ENCODE results near the gene UGT1A8.
"Not testable (repeated sequence)": the region's sequence is repeated elsewhere in the genome, so short reads cannot be mapped to it uniquely, and the experiment has no call there.

The UGT1A8 gene

DNA sequence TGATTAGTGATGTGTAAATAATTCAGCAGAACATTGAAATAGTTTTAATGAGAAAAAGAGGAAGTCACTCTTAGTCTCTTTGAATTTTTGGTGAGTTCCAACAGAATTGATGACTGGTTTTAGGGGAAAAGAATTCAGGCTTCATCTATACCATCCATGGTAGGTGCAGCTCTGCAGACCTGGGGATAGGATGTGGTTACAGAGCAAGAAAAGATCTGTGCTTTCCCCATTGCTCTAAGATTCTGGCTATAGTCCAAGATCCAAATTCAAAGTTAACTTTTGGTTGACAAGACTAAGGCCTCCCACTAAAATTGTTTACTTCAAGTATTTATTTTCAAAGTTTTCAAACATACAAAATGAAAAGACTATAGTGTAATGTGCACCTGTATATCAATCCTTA is 22.4 kb downstream of the UGT1A8 start:
- DNase-seq (ENCODE audit: low read depth, low spot score), result no peak

DNA sequence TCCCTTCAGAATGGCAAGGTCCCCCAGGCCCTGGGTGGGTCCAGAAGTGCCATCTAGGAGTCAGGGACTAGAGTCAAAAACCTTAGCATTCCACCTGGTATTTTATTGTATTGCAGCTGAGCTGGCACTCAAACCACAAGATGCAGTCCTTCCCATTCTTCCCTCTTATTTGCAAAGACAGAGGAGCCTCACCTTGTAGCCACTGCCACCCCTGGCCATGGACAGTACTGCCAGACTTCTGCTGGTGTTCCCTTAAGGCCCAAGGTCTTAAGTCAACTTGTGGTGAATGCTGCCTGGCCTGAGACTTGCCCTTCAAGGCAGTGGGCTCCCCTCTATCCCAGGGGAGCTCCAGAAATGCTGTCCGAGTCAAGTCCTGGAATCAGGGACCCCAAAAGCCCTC is 25.7 kb downstream of the UGT1A8 start:
- no peak for DNase-seq (ENCODE audit: low read depth, low spot score)

DNA sequence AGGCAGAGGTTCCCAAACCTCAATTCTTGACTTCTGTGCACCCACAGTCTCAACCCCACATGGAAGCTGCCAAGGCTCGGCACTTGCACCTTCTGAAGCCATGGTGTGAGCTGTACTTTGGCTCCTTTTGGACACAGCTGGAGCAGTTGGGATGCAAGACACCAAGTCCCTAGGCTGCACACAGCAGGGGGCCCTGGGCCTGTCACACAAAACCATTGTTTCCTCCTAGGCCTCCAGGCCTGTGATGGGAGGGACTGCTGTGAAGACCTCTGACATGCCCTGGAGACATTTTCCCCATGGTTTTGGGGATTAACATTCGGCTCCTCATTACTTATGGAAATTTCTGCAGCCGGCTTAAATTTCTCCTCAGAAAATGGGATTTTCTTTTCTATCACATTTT is 28.6 kb downstream of the UGT1A8 start:
- DNase-seq (ENCODE audit: low read depth, low spot score), result not testable (repeated sequence)

DNA sequence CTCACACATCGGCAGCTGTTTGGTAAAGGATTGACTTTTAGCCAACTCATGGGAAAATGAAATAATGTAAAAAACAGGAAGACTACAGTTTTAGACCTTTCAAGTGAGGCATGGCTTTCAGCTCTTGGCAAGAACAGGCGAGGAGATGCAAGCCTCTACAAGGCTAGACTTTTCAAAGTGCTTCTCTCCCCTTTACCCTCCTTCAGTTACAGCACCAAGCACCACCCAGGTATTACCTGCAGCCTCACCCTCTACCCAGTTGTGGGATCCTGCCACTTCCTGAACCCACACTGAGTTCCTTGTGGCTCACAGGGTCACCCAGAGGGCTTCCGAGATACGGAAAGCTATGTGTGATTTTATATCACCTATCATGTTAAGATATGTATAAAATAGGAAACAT is 33.5 kb downstream of the UGT1A8 start:
- DNase-seq (ENCODE audit: low read depth, low spot score), result no peak

DNA sequence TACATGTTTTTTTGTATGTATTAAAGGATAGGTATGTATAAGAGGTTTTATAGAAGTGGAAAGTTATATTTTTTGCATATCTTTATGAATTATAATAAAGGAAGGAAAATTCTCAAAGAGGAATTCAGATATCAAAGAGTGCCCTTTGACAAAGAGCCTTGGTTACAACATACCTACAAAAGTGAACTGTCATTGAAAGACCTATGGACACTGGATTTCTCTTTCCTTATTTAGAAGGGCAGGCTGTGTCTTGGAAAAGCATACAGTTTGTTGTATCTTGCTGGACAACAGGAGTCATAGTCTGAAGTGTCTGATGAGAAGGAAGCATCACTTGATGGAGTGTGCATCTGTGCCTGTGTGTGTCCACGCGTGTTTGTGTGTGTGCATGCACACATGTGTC is 34.0 kb downstream of the UGT1A8 start:
- DNase-seq (ENCODE audit: low read depth, low spot score), result no peak

DNA sequence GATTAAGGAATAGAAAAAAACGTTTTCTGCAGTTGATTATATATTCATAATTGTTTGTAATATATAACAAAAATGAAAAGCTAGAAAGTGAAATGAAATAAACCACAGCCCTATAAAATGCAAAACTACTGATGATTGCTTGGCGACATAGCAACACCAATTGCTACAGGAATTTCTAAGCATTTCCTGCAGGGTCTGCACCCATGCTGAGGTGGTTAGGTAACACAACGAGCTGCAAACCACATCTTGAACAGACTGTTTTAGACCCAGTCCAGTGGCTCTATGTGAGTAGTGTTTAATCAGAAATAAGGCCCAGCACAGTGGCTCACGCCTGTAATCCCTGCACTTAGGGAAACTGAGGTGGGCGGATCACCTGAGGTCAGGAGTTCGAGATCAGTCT is 37.1 kb downstream of the UGT1A8 start:
- no peak for DNase-seq (ENCODE audit: low read depth, low spot score)

DNA sequence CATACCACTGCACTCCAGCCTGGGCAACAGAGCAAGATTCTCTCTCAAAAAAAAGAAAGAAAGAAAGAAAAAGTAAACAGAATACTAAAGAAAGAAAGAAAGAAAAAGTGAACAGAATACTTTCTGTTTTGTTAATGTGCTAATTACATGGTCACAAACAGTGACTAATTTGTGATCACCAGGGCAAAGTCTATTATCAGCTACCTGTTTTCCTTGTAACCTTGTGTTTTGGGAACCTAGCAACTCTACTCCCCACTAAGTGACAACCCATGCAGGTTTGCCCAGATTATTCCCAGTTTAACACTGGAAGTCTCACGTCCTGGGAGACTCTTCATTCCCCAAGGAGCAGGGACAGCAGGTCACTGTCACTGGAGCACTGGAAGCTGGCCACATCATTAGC is 37.6 kb downstream of the UGT1A8 start:
- no peak for DNase-seq (ENCODE audit: low read depth, low spot score)

DNA sequence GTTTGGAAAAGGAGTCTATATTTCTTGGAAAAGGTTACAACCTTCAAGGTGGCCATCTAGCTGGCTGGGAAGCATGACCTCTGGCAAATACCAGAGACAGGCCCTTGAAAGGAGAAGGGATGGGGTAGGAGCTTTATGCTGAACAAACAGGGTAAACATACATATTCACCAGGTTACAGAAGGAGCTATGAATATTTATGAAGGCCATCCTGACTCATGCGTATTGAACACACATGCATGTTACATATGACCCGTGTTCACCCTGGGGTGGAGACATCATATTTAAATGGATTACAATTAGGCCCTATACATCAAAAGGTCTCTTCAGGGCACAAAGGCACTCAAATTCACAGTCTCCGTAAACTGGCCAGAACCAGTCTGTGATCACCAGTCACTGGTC is 38.5 kb downstream of the UGT1A8 start:
- DNase-seq (ENCODE audit: low read depth, low spot score), result not testable (repeated sequence)

DNA sequence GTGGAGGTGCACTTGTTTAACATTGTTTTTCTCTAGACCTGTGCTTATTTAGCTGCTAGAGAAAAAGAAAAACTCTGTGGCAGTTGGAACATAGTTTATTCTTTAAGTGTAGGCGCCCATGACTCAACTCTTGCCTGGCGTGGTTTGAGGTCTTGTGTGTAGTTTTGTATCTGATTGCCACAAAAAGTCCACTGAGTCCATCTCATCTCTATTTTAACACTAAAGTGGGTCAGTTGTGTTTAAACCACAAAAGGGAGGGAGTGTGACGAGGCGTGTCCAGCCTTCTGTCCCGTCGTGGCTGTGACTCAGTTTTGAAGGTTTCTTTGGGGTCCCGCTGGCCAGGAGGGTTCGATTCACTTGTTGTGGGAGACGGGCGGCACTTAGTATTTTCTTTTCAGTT is 39.0 kb downstream of the UGT1A8 start:
- DNase-seq (ENCODE audit: low read depth, low spot score), result no peak

DNA sequence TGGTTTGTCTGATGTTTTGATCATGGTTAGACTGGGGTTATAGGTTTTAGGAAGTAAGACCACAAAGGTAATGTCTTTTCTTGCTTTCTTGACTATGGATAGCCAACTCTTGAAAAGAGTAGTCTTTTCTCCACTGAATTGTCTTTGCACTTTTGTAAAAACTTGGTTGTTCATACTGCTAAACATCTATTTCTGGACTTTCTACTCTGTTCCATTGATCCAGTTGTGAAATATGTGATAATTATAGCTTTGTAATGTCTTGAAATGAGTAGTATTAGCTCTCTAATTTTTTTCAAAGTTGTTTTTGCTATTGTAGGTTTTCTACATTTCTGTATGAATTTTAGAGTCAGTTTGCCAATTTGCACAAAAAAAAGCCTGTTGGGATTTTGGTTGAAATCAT is 41.2 kb downstream of the UGT1A8 start:
- DNase-seq (ENCODE audit: low read depth, low spot score), result no peak

DNA sequence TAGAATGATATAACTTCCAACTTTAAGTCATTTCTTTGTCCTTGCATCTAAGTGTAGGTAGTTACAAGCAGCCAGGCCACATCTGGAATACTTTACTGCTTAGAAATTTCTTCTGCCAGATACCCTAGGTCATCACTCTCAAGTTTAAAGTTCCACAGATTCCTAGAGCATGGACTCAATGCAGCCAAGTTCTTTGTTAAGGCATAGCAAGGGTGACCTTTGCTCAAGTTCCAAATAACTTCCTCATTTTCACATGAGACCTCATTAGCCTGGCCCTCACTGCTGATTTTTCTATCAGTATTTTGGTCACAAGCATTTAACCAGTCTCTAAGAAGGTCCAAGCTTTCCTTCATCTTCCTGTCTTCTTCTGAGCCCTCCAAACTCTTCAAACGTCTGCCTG is 46.5 kb downstream of the UGT1A8 start:
- DNase-seq (ENCODE audit: low read depth, low spot score), result no peak

DNA sequence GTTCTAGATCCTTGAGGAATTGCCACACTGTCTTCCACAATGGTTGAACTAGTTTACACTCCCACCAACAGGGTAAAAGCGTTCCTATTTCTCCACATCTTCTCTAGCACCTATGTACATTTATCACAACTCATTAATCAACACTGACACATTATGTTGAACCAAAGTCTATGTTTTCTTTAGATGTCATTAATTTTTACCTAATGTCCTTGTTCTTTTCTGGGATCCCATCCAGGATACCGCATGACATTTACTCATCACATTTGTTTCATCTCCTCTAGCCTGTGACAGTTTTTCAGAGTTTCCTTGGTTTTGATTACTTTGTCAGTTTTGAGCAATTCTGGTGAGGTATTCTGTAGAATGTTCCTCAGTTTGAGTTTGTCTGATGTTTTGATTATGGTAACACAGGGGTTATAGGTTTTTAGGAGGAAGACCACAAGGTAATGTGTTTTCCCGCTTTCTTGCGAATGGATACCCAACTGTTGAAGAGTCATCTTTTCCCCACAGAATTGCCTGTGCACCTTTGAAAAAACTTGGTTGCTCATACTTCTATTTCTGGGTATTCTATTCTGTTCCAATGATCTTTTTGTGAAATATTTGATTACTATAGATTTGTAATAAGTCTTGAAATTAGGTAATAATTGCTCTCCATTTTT is 51.3 kb downstream of the UGT1A8 start:
- no peak for DNase-seq (ENCODE audit: low read depth, low spot score)

DNA sequence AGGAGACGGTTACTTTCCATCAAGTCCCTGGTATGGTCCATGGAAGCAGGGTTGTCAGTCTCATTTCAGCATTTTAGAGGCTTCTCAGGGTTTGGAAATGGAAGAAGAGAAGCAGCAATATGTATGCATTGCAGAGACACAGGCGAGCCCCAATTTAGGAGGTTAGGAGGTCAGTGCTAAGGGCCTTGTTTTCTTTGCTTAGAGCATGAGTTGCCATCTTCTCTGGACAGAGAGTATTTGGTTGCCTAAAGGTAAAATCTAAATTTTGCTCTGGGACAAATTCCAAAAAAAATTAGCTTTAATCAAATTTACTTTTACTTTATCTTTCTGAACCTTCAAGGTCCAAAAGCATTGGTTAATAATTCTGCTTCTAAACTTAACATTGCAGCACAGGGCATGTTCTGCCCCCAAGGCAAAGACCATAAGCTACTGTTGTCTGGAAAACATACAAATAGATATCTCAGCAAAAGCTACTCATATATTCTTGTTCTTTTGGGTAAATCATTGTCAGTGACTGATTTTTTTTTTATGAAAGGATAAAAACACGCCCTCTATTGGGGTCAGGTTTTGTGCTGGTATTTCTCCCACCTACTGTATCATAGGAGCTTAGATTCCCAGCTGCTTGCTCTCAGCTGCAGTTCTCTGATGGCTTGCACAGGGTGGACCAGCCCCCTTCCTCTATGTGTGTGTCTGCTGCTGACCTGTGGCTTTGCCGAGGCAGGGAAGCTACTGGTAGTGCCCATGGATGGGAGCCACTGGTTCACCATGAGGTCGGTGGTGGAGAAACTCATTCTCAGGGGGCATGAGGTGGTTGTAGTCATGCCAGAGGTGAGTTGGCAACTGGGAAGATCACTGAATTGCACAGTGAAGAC is 54.1 kb downstream of the UGT1A8 start, which contains the start of gene UGT1A9:
Gene UGT1A9, plus strand, starts transcription at position 609 of the 872 bp plus-strand sequence. Its CDS starts 37 bp downstream, at position 646.
- DNase-seq (ENCODE audit: low read depth, low spot score), result no peak

DNA sequence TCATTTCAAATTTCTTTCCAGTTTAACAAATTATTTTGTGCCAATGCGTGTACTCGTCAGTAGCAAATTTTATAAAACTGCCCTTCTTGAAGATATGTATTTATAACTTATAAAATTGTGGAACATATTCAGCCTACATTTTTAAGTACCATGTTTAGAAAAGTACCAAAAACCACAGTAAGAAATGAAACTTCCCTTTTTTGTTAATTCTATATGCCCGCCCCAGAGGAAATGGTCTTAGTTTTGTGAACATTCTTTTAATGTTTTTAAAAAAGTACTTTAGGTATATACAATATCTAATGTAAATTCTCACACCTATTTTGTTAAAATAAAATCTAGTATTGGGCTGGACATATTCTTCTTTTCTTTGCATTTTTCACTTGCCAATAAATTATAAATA is 55.5 kb downstream of the UGT1A8 start:
- no peak for DNase-seq (ENCODE audit: low read depth, low spot score)

DNA sequence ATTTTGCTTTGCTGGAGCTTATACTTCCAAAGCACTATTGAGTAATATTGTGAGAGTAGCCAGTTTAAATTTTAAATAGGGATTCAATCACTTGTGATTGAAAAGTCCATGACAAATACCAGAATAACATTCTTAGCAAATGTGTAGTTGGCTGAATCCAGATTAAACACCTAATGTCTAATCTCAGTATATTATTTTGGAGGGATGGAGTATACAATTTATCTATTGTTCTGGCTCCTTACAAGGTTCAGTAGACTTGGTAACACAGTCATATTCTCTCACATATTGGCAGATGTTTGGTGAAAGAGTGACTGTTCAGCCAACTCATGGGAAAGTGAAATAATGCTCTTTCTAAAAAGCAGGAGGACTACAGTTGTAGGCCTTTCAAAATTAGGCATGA is 56.5 kb downstream of the UGT1A8 start:
- DNase-seq (ENCODE audit: low read depth, low spot score), result no peak

DNA sequence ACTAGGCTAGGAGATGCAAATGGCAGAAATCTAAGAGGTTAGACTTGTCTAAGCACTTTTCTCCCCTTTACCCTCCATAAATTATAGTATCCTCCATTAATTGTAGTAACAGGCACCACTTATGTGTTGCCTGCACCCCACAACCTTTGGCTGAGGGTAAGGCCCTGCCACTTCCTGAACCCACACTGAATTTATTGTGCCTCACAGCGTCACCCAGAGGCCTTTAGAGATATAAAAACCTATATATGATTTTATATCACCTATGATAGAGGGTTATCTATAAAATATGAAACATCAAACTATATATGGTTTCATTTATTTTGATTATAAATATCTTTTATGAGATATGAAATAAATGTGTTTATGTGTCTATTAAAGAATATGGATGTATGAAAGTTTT is 56.9 kb downstream of the UGT1A8 start:
- no peak for DNase-seq (ENCODE audit: low read depth, low spot score)

DNA sequence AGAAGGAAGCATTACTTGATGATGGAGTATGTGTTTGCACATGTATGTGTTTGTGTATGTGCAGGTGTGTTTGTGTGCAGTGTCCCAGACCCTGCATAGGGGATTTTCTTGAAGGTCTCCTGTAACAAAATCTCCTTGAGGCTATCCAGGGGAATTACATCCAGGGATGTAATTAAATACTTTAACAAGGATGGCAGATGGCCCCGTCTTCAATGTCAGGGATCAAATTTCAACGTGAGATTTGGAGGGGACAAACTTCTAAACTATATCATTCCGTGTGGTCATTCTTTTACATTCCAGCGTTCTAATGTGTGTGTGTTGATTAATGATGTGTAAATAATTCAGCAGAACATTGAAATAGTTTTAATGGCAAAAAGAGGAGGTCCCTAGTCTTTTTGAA is 57.6 kb downstream of the UGT1A8 start:
- no peak for DNase-seq (ENCODE audit: low read depth, low spot score)

DNA sequence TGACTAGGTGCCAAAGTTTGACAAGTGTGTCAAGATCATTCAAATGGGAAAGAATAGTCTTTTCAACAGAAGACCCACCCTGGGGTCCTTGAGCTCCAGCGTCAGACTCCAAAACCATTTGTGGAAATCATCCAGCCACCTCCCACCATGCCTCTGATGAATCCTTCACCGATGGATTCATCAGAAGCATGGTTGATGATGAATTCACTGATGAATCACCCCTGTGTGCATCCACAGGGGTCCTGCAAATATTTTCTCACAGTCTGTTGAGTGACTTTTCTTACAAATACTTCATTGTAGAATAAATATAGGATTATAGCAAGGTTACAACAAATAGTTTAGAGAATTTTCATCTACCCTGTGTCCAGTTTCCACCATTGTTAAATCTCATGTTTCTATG is 58.6 kb downstream of the UGT1A8 start:
- peak; percentile 14 for DNase-seq (ENCODE audit: low read depth, low spot score)

DNA sequence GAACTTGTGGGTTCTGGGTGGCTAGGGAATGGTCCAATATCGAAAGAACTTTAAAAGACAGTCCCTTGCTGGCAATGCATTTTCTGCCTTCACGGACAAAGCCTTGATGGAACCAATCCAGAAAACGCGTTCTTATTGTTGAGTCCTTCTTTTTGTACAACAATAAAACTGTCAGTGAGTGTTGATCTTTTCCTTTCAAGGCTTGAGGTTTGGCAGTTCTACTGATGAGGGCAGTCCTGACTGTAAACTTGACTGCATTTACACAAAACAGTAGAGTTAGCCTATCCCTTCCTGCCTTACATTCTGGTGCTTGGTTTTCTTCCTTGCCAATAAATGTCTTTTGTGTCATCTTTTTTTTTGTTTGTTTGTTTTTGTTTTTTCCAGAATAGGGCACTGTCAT is 61.8 kb downstream of the UGT1A8 start:
- peak; percentile 7 for DNase-seq (ENCODE audit: low read depth, low spot score)

DNA sequence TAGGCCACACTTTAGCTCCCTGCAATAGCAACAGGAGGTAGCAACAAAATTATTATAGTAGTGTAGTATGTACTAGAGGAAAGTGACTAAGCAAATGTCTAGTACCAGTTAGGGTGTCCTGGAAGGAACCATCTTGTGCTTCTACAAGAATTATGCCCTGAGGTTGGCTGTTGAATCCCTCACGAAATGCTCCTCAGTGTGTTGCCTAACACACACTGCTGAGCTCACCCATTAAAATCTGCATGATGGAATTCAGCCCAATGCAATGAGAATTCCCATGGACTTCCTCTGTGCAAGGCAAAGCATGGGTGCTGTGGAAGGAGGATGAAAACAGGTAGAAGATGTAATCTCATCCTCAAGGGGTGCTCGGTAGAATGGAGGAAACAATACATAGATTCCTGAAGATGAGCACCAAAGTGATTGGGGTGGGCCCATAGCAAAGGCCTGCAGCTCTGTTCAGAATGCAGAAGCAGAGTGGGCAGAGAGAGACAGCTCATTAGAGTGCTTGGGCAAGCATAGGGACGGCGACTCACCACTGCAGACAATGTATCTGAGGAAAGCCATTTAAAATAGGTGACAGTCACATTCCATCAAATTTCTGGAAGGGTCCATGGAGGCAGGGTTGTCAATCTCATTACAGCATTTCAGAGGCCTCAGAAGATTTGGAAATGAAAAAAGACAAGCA is 63.1 kb downstream of the UGT1A8 start:
- no peak for DNase-seq (ENCODE audit: low read depth, low spot score)

DNA sequence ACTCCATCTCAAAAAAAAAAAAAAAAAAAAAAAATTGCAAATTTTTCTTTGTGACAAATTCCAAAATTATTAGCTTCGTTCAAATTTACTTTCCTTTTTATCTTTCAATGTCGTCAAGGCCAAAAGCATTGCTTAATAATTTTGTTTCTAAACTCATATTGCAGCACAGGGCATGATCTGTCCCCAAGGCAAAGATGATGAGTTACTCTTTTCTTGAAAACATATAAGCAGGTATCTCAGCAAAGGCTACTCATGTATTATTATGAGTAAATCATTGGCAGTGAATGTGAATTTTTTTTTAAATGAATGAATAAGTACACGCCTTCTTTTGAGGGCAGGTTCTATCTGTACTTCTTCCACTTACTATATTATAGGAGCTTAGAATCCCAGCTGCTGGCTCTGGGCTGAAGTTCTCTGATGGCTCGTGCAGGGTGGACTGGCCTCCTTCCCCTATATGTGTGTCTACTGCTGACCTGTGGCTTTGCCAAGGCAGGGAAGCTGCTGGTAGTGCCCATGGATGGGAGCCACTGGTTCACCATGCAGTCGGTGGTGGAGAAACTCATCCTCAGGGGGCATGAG is 64.2 kb downstream of the UGT1A8 start, which contains the start of gene UGT1A7:
Gene UGT1A7, plus strand, starts transcription at position 381 of the 579 bp plus-strand sequence. Its CDS starts 37 bp downstream, at position 418.
- no peak for DNase-seq (ENCODE audit: low read depth, low spot score)

DNA sequence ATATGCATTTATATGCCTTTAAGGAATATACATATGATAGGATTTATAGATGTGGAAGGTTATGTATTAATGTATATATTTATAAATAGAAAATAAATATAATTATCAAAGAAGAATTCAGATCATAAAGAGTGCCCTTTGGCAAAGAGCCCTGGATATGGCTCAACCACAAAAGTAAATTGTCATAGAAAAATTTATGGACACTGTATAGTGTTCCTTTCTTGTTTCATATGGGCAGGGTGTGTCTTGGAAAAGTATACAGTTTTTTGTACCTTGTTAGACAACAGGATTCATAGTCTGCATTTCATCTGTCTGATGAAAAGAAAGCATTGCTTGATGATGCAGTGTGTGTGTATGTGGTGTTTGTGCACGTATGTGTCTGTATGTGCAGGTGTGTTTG is 67.2 kb downstream of the UGT1A8 start:
- no peak for DNase-seq (ENCODE audit: low read depth, low spot score)

All from astrocyte of the hippocampus (primary cell).